Suppressor macrophage treated with lipopolysaccharide for 1 hour (primary cell): ENCODE measurements around the gene DDX10.

Experiments
- DNase-seq, 3 donors: peaks; one replicate each; pipeline ENCODE4 v3.0.0-alpha.2; 2020 to 2022

Gene DDX10

DNA sequence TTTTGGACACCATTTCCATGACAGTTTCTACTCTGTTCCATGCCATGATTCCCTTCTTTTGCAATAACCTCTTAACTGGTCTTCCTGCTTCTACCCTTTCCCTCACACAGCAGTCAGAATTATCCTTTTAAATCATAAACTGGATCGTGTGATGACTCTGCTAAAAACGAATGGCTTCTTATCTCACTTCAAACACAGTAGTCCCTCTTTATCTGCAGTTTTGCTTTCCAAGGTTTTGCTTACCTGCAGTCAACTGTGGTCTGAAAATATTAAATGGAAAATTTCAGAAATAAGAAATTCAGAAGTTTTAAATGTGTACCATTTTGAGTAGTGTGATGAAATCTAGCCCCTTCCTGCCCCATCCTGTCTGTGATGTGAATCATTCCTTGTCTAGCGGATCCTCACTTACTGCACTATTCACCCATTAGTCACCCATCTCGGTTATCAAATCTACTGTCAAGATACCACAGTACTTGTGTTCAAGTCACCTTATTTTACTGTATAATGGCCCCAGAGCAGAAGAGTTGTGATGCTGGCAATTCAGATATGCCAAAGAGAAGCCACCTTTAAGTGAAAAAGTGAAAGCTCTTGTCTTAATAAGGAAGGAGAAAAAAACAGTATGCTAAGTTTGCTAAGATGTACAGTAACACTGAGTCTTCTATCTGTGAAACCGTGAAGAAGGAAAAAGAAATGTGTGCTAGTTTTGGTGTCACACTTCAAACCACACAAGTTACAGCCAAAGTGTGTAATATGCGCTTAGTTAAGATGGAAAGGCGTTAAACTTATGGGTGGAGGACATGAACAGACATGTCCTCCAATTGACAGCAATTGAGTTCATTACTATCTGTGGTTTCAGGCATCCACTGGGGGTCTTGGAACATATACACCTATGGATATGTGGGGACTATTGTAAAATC, 283.0 kb downstream of the DDX10 start:
- DNase-seq, result no peak

DNA sequence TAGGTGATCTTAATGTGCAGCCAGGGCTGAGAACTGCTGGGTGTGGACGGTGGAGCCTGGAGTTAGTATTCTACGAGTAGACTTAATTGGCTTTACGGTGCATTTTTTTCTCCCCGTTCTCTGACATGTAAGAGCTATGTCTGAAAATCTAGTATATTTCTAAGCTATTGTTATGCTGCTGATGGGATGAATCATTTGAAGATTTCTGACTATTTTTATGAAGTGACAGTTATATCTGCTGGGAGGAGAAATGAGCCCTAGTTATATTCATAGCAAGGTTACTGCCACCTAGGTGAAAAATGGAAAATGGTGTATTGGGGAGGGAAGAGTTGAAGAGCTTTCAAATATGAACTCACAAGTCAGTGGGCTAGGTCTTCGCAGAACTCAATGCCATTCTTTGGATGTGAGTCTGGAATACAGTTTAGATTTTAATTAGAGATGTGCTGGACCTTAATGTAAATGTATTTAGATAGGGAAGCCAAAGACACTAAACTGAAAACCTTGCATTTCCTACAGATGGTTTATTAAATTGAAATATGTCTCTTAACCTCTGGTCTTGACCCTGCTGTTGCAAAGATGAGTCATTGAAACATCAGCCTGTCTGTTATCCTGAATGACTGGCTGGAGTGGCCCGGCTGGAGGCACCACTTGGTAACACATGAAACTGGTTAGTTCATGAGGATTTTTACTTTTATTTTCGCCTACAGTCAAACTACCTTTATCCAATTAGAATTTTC, 293.7 kb downstream of the DDX10 start:
- peak; percentile 9 to 48 (median 13) for DNase-seq

DNA sequence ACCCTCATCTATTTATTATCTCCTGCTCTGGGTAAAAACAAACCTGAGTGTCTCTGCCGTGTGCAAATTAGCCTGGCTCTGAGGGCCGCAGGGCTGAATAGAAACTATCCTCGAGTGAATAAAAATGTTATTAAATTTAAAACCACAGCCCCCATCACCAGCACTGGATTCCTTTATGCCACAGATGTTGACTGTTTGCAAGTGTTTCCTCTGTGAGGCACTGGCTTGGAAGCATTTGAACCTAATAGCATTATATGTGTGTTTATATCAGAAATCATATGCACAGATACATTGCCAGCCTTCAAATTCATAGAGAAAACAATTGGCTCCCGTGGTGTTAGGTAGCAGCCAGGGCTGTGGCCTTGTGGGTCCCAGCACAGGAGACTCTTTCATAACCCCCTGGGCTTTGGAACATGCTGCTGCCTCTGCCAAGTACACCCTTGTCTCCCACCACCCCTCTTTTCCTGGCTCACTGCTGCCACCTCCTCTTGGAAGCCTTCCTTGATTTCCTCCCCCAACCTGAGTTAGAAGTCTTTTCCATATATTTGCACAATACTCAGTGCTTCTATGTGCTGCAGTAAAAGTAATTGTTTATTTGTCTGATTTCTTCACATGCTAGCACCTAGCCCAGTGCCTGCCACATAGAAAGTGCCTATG, 294.4 kb downstream of the DDX10 start:
- no peak for DNase-seq

DNA sequence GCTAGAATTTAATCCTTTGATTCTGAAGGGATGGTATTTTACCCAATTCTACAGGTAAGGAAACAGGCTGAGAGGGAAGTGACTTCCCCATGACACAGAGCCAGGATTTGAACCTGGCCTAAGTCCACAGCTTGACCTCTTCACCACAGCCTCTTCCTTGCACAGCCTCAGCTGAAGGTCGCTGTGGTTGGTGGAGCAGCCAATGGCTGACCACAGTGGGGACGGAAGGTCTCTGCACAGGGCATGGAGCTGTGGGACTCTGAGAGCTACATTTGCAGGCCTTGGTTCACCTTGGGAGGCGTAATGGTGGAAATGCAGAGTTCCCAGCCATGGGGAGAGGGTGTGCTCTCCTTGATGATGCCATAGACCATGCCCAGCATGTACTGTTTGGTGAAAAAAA, 295.0 kb downstream of the DDX10 start:
- DNase-seq, result no peak

DNA sequence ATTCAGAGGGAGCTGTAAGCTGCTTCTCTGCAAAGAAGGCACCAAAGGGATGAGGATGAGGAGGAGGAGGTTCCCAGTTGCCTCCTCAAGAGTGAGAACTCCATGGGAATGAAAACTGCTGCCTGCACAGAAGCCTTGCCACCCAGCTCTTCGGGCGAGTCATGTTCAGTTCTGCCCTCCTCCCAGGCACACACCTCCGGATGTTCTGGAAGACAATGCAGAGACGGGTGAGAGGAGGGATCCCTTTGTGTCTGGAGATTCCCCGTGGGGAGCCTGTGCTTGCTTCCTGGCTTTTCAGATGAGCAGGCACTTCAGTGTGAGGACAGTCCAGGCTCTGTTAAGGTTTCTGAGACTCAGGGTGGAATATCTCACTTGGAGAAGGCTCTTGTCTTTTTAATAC, 295.6 kb downstream of the DDX10 start:
- no peak for DNase-seq

DNA sequence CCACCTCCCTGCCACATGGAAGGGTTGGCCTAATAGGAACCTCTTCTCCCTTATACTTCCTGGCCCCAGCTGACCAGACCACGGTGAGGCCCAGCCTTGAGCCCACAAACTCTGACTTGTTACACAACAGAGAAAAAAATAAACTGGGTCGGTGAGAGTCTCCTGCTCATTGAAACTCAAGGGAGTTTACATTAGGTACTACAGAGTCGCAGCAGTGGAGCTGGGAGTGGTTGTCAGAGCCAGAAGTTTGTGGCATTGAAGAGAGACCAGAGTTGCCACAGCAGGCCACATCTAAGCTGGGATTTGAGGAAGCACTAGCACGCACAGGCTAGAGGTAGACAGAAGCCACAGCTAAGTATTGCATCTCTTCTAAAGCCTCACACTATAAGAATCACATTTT, 296.2 kb downstream of the DDX10 start:
- DNase-seq, result no peak

DNA sequence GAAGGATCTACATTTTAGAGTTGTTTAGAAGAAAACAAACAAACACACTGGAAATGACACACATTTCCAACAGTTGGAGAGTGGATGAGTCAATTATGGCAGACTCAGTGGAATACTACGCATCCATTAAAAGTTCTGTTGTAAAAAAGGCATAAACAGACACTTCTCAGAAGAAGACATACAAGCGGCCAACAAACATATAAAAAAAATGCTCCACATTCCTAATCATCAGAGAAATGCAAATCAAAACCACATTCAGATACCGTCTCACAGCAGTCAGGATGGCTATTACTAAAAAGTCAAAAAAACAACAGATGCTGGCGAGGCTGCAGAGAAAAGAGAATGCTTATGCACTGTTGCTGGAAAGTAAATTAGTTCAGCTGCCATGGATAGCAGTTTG, 298.2 kb downstream of the DDX10 start:
- no peak for DNase-seq

DNA sequence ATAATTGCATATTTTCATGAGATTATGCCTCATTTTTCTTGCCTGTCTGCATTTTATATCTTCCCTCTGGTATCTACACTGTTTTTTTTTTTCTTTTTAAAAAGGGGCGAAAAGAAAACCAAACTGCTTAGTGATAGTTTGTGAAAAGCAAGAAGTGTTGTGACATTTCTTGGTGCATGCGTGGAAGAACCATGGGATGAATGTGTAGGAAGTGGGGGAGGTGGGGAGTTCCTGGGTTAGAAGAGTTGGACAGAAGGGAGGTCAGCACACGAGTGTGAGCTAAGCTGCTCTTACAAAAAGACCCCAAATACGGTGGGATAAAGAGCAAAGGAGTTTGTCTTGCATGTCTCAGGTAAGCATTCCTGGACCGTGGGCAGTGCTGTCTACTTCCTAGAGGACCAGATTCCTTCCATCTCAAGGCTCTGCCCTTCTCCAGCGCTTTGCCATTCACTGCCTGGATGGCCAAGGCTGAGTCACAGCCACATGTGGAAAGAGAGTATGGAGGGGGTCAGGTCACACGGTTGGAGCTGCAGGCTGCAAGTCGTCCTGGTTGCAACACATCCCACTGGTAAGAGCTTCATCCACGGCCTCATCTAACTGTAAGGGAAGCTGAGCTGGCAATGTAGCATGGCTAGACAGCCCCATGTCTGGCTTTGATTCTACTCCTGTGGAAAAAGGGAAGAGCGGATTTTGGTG, 300.6 kb downstream of the DDX10 start:
- peak; percentile 78 to 83 (median 81) for DNase-seq

DNA sequence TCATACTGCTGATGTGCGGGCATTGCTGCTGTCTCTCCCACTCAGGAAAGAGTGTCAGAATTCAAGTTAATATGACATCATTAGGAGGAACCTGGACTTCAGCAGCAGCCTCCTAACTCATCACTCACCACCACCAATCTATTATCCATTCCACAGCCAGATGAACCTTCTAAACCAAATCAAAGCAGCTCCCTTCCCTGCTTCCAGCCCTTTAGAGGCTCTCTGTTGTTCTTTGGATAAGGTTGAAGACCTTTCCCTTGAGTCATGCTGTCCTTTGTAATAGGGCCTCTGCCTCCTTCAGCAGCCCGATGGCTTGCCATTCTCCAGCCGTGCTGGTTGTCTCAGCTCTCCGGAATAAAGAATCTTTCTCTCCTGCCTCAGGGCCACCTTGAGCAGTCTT, 301.3 kb downstream of the DDX10 start:
- DNase-seq, result peak in 1 of 3 donors; percentile 29

DNA sequence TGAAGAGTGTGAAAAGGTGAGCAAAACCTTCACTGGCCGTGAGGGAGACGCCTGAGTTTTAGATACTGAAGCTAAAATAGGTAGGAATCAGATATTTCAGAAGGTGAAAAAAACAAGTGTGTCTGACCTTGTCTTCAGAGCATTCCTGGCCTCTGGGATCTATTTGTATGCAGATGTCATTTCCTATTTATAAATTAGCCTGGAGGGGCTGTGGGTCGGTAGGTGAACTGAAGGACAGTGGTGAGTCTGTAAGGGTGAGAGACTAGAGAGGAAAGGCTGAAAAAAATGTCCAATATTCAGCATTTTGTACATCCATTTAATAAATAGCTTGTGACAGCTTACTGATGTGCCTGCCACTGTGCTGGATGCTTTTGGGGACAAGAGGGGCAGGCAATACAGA, 302.1 kb downstream of the DDX10 start:
- DNase-seq, result no peak

DNA sequence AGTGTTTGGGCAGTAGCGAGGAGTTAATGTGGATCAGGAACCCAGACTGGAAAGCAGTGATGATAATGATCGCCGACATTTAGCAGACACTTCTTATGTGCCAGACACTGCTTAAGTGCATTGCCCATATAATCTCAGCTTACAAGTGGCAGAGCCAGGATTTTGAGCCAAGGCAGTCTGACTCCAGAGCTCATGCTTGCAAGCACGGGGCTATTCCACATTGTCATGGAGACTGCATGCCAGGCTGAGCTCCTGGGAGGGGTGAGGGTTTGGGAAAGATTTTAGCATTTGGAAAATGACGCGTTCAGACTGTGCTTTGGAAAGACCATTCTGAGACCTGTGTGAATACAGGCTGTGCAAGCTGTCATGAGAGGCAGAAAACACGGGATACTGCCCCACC, 302.7 kb downstream of the DDX10 start:
- DNase-seq, result no peak

DNA sequence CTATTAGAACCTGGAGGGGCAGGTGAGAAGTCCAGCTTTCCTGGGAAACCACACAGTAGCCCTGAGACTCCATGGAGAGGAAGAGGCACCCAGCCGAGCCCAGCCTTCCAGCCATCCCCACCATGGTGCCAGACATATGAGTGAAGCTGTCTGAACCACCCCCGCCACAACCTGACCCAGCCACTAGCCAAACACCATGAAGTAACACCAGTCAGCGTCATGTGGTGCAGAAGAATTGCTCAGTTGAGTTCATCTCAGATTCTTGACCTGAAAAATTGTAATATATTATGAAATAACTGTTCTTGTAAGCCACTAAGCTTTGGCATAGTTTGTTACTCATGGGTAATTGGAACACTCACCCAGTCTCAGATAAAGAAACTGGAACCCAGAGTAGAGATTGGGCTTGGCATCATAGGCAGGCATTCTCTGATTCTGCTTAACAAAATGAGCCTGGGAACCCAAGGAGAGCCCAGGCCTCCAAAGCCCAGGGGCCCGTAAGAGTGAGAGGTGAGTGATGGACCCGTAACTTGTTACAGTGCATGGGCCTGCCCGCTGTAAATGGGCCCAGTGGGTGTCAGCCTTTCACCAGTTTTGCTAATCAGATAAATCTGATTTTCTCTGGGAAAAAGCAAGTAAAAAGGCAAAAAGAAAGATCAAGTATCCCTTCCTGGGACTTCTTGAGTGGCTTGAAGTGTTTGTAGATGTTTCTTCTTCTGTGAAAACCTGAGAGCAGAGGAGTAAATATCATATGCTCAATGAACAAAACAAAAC, 305.5 kb downstream of the DDX10 start:
- DNase-seq, result no peak

DNA sequence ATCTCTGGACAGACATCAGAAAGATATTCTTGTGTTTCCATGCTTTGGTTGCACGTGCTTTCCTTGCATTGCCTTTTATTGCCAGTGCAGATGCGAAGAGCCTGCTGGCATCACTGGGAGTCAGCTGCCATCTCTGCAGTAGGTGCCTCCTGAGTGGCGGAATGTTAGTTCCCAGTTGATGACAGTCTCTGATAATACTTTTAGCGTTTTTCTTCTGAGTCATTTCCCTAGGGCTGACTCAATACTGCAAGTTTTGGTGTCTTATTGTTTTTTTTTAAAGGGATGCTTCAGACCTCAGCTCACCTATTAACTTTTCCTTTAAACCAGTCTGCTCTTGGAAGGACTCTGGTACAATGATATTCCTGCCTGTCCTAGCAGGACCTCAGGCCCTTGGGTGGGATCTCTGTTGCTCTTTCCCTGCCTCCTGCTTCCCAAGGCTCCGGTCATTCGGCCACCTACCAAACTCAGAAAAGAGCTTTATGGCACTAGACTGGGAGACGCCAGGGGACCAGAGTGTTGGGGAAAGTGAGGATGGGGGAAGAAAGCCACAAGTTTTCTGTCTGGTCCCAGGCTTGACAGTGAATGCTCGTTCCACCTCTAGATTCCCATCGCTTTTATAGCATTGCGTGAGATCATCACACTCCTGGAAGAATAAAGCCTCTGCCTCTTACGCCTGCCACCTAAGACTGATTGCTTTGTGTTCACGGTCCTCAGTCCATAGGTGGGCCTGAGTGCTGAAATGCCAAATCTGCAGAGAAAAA, 308.7 kb downstream of the DDX10 start:
- DNase-seq, result peak in 2 of 3 donors; percentile 8 to 24

DNA sequence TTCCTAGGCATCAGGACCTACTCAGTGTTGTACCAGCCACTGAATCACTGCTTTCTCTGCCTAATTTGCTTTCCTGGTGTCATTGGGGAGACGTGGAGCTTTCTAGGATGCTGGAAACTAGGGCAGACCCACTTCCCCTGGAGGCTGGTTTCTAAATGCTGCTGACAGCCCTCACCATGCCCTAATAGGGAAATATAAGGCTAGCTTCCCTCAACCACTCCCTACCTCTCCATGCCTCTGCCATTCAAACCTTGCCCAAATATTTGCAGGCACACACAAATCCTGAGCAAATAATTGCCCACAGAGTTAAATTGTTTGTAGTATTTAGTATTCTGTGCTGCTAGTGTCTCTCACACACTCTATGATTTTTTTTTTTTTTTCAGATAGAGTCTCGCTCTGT, 310.2 kb downstream of the DDX10 start:
- DNase-seq, result no peak

DNA sequence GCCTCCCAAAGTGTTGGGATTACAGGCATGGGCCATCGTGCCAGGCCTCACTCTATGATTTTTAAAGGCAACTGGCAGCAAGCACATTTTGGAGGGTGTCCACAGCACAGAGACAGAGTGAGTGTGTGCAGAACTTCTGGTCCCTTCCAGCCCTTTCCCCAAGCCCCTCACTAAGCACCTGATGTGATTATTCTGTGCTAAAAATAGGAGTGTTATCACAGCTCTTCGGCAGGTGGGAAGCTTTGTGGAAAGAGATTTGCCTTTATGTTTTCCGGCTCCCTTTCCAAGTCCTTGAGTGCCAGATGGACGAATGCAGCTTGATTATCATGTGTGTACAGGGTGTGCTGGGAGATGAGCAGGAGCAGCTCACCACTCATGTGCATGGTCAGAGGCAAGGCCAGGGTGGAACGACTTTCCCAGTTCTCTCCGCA, 310.8 kb downstream of the DDX10 start:
- no peak for DNase-seq

DNA sequence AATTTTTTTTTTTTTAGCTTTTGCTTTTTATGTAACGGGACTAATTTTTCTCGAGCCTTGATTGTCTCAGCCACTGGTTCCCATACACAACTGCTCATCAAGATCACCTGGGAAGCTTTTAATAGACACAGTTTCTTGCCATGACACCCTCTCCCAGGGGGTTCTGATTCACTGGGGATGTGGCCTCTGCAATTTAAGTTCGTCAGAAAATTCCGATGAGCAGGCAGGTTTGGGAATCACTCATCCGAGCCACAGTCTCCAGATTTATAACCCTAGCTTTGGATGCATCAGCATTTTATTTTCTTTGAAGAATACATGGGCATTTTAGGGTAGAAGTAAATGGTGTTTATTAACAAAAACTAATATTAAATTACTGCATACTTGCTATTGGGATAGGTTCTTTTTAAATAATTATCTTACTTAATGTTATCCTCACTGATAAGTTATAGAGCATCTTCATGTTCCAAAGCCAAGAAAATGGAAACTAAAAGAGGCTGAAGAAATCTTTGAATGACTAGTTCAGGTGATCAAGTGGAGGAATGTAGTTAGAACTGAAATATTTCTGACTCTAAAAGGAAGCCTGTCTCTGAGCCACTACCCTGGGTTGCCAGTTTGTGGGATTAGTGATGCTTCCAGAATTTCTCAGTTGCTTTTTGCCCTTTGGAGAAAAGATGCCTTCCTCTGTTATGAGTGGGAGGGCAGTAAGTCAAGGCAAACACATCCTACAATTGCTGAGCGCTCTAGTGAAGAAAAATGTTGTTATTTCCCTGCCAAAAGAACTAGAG, 319.0 kb downstream of the DDX10 start:
- DNase-seq, result no peak

DNA sequence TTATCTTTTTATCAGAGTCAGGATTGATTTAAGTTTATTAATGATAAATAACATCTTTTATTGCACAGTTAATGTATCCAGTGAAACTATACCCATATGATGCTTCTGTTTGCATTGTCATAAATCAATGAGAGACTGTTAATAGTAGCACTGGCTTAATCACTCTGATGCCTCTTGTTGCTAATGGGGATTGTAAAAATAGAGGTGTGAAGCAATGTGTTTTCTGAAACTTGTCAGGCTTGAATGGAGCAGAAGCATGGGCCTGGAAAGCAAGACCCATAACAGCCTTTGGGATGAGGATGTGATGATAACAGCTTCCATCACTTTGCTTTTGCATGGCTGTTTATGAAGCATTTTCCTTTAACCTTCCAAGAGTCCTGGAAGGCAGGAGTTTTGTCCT, 319.7 kb downstream of the DDX10 start:
- no peak for DNase-seq

DNA sequence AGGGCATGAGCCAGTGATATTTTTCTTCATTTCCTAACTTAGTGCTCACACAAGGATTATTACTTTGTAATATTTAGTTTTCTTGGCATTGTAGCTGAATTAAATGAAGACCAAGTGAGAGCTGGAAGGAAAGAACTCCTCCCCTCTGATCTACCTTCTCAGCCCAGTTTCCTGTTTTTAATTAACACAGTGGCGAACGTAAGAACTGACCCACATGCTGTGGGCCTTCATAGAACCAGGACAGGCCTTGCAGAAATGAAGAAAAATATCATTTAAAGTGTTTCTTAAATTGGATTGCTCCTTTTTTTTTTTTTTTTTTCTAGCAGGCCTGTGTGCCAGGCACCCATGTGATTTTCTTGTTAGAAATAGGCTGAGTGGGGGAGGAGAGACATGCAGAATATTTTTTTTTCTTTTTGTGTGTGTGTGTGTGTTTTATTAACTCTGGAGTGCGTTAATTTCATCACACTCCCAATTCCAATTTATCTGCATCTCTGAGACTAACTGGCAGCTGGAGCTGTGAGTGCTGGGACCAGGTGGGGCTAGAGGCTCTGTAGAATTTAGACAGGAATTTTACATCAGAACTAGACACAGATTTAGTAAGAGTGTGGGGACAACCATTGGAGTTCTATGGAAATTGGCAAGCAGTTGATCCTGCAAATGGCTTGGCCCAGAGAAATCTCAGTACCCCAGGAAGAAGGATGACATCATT, 320.5 kb downstream of the DDX10 start:
- DNase-seq, result no peak

DNA sequence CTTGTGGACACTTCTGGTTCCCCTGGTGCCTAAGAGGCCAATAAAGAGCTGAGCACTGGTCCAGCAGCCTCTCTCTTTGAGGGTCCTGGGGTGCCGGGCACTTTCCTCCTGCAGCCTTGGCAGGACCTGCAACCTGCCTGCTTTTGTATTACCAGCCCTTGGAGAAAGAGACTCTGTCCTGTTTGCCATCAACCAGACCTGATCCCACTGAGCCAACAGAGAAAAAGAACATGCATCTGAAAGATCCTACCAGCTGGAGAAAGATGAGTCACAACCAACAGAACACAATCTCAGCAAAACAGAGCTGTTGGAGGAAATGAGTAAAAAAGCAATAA, 321.0 kb downstream of the DDX10 start:
- peak; percentile 22 to 34 (median 30) for DNase-seq
